ENCODE results near the gene C4orf36.

C4orf36 gene

GRCh38 chr4:86891762-86892635, at the start of gene C4orf36:
Gene C4orf36, minus strand, starts transcription at chr4:86892422. Its CDS starts 902 bp downstream, at chr4:86891520.
- DNase-seq: peak; percentile 36

- DNase-seq: no peak
These were observed 48.8 kb upstream of the C4orf36 start for GRCh38 chr4:86940920-86941460.

- no peak for DNase-seq
These were observed 47.7 kb upstream of the C4orf36 start for GRCh38 chr4:86939729-86940575.

DNA sequence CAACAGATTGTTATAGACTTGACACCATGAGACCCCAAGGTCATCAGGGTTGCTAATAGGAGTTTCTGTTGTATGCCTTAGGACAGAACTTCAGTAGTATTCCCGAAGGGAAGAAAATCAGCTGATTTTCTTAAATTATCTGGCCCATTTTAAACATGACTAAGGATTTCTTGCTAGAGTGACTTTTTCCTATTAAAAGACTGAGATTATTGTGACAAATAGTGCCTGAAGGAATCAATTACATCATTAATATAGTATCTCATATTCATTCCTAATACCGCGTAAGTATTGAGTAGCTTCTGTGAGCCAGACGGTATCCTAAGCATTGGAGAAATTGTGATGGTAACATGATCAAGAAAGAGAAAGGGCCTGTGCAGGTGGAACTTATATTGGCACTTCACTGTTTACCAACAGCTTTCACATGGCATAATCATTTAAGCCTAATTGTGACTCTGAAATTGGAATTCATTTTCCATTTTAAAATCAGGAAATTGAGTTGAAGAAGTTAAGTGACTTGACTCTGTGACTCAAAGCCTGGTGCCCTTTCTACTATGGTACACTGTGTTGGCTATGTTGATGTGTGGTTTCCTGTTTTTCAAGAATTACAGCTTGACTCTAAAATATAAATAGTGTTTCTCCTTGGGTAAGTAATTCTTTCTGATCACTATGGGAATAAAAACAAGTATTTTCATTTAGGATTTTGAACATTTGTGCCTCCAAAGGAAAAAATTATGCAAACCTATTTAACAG, 46.7 kb upstream of the C4orf36 start:
- no peak for DNase-seq

GRCh38 chr4:86935853-86936733, 43.9 kb upstream of the C4orf36 start:
- peak; percentile 77 for DNase-seq

GRCh38 chr4:86935566-86935852, 43.3 kb upstream of the C4orf36 start:
- DNase-seq: no peak

GRCh38 chr4:86934771-86935565, 42.7 kb upstream of the C4orf36 start, which contains the start of gene AFF1:
Gene AFF1, plus strand, starts transcription at chr4:86935011. Its CDS starts 13,523 bp downstream, at chr4:86948534.
- peak; percentile 85 for DNase-seq

DNA sequence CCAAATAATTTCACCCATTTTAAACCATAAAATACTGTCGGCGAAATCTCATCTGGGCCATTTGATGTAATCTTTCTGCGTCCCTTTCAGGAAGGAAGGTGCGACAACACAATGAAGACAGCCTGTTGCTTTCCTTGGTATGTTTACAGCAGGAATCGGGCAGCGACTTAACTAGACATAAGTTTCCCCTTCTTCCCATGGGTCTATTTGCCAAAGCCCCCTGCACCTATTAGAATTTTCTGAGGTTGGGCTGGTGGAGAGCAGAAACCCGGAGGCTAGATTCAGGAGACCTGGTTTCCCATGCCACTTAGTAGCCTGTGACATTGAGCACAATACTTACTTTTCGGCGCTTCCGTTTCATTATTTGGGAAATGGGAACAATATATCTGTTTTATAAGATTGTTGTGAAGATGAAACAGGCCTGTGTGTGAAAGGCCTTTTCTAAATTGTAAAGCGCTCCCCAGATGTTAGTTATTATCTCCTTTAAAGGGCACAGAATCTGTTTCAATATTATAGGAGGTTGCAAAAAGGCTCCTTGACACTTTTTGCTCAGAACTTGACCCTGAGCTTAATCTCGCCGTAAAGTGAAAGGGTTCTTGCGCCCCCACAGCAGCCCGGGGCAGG, 42.0 kb upstream of the C4orf36 start:
- DNase-seq: no peak

DNA sequence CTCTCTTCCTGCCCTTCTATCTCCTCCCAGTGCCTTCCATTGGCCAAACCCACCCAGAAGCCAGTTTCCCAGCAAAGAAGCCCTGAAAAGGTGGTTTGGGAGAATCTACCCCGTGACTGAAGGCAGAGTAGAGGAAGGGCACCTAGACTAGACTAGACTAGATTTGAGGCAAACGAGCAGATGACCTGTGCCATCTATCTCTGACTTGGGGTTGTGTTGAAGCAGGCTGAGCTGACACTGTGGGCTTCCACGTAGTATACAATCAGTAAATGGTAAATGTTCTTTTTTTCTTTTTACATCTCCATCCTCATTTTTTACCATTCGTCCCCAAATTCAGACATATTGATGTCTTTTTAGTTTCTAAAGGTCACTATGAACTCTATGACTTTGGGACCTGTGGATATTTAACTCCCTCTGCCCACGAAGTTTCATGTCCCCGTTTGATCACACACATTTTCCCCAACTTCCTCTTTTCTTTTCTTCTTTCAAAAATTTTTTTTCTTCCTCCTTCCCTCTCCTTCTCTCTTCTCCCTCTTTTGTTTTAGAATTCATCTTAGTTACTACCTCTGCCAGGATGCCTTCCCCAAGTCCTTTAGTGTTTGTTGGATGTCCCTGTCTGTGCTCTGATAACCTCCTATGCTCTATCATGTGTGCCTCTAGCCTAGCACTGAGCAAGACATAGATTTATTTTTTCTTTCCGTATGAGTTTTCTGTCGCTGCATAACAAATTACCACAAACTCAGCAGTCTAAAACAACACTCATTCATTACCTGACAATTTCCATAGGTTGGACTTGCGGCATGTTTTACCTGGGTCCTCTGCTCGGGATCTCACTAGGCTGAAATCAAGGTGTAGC, 36.4 kb upstream of the C4orf36 start:
- DNase-seq: no peak

- DNase-seq: peak; percentile 90
These were observed 35.7 kb upstream of the C4orf36 start for GRCh38 chr4:86927843-86928395.

- peak; percentile 92 for DNase-seq
These were observed 34.3 kb upstream of the C4orf36 start for GRCh38 chr4:86926435-86927086.

- peak; percentile 96 for DNase-seq
These were observed 32.6 kb upstream of the C4orf36 start for GRCh38 chr4:86924811-86925210.

- DNase-seq: peak; percentile 73
These were observed 29.5 kb upstream of the C4orf36 start for GRCh38 chr4:86921608-86922252.

DNA sequence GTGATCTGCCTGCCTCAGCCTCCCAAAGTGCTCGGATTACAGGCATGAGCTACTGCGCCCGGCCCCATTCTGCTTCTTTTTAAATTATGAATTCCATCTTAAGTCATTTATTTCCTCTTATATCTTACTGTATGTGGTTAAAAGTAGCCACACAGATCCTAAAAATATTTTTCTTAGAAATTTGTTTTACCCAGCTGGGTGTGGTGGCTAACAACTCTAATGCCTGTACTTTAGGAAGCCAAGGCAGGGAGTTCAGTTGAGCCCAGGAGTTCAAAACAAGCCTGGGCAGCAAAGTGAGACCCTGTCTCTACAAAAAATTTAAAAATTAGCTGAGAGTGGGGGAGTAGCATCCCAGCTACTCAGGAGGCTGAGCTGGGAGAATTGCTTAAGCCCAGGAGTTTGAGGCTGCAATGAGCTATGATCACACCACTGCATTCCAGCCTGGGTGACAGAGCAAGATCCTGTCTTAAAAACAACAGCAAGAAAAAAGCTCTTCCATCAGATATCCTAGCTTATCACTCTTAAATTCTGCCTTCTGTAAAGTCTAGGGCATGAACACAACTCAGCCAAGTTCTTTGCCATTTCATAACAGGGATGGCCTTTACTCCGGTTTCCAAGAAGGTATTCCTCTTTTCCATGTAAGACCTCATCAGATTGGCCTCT, 27.5 kb upstream of the C4orf36 start:
- peak; percentile 57 for DNase-seq

- DNase-seq: peak; percentile 61
These were observed 26.4 kb upstream of the C4orf36 start for GRCh38 chr4:86918539-86919072.

- peak; percentile 54 for DNase-seq
These were observed 25.2 kb upstream of the C4orf36 start for GRCh38 chr4:86917212-86918039.
